Cortex of kidney (tissue), 1 donor: Measurements from ENCODE around the gene NLRP3.
"Not testable (repeated sequence)": the region's sequence is repeated elsewhere in the genome, so short reads cannot be mapped to it uniquely, and the experiment has no call there.

Experiments used
- DNase-seq: peaks from one replicate; lab custom pipeline; 2025; lab: John Stamatoyannopoulos, UW

Gene NLRP3

DNA sequence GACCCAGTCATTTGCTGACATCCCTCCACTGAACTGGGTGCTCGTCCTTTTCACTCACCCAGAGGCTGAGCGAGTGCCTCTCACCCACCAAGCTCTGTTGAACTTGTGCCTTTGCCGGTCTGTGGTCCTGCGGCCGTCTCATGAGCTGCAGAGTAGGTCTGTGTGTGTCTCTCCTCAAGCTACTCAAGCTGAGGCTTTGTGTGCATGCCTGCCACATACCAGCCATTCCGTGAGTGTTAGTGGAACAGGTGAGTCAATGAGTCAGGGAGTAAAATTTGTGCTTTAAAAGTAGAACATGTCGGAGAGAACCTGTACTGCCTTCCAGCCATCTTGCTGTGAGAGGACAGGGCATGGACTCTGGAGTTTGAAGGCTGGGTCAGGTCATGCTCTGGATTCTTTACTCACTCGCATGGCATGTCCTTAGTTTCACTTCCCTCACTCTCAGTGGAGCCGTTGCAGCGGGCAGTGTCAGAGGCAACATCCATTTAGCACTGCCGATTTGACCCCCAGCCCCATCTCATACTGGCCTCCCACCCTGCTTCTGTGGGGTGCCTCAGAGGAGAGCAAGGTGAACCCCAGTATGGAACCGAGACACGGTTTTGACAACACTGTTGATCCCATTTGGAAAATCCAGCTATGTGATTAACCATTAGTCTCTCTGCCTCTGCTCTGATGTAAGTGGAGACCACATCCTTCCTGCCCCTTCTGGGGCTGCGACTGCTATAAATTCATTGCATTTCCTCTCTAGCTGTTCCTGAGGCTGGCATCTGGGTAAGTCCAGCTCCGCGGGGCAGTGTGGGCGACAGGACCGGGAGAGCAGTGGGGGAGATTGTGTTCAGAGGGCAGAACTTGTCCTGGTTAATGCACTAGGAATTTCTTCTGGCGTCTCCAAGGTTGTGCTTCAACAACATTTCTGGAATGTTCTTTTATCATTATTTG is at the start of gene NLRP3:
Gene NLRP3 (plus strand): TSS at position 751 of the 939 bp plus-strand sequence. CDS start 2,628 bp downstream, outside the sequence.
- DNase-seq, result no peak

DNA sequence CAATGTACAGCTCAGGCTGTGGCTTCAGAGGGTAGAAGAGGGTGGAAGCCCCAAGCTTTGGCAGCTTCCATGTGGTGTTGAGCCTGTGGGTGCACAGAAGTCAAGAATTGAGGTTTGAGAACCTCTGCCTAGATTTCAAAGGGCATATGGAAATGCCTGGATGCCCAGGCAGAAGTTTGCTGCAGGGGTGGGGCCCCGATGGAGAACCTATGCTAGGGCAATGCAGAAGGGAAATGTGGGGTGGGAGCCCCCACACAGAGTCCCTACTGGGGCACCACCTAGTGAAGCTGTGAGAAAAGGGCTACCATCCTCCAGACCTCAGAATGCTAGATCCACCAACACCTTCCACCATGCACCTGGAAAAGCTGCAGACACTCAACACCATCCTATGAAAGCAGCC is 49.6 kb upstream of the NLRP3 start:
- DNase-seq, result not testable (repeated sequence)

DNA sequence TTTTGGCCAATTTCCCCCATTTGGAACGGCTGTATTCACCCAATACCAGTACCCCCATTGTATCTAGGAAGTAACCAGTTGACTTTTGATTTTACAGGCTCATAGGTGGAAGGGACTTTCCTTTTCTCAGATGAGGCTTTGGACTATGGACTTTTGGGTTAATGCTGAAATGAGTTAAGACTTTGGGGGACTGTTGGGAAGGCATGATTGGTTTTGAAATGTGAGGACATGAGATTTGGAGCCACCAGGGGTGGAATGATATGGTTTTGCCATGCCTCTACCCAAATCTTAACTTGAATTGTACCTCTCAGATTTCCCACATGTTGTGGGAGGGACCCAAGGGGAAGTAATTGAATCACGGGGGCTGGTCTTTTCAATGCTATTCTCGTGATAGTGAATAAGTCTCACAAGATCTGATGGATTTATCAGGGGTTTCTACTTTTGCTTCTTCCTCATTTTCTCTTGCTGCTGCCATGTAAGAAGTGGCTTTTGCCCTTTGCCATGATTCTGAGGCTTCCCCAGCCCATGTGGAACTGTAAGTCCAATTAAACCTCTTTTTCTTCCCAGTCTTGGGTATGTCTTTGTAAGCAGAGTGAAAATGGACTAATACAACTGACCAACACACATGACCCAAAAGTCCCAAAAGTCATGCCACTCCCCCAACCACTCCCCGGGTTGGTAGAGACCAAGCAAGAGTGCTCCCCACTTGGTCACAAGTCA is 48.9 kb upstream of the NLRP3 start:
- no peak for DNase-seq

DNA sequence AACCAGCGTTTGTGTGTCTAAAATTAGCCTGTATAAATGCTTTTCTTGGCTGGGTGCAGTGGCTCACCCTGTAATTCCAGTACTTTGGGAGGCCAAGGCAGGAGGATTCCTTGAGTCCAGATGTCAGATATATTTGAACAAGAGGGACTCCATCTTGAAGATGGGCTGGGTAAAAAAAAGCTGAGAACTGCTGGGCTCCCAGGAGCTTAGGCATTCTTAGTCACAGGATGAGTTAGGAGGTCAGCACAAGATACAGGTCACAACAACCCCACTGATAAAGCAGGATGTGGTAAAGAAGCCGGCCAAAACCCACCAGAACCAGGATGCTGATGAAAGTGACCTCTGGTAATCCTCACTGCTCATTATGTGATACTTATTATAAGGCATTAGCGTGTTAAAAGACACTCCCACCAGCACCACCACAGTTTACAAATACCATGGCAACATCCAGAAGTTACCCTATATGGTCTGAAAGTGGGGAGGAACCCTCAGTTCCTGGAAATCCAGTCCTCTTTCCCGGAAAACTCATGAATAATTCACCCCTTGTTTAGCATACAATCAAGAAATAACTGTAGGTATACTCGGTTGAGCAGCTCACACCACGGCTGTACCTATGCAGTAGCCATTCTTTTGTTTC is 48.1 kb upstream of the NLRP3 start:
- DNase-seq, result no peak

DNA sequence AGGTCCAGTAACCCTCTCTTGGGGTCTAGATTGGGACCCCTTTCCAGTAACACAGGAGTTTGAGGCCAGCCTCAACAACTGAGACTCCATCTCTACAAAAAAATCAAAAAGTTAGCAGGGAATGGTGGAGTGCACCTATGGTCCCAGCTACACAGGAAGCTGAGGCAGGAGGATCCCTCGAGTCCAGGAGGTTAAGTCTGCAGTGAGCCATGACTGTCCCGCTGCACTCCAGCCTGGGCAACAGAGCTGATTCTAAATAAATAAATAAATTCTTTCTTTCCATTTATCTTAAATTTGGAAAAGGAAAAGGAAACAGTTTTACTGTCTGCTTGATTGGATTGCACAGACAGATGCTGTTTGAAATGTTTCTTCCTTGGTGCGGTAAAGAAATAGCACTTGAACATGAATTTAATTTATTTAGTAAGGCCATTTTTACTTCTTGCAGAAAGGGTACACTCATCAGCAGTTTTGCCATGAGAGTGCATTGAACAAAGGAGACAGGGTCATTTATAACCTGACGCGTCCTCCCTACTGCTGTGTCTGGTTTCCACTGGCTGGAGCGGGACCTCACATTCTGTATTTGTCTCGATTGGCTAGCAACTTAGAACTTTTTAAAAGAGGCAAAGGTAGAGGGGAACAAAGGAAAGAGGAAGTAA is 47.4 kb upstream of the NLRP3 start:
- no peak for DNase-seq

DNA sequence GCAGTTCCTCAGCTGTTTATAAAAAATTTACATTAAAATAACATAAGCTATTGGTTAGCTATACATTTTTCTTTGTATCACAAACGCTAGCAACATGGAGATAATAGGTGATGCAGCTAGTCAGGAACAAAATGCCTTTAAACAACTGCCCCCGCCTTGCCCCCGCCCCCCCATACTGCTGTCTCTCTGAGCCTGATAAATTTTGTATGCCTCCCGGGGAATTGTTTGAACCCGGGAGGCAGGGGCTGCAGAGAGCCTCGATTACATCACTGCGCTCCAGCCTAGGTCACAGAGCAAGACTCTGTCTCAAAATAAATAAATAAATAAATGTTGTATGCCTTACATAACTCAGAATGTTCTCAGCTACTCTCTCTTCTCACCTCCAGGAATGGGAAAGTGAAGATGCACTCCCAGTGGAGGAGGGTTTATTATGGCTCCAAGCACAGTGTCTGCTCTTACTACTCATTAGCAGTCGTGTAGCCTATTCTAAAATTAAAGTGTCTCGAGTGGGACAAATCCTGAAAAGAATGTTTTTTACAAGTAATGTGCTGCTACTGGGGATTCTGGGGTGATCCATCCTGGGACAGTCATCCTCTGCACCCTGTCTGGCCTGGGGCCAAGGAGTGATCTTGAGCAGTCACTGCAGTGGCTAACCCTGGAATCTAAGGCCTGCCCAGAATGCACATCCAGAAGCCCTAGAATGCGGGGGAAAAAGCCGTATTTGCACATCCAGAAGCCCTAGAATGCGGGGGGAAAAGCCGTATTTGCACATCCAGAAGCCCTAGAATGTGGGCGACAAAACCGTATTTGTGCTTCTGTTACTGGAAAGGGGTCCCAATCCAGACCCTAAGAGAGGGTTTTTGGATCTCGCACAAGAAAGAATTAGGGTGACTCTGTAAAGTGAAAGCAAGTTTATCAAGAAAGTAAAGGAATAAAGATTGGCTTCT is 44.9 kb upstream of the NLRP3 start:
- no peak for DNase-seq

DNA sequence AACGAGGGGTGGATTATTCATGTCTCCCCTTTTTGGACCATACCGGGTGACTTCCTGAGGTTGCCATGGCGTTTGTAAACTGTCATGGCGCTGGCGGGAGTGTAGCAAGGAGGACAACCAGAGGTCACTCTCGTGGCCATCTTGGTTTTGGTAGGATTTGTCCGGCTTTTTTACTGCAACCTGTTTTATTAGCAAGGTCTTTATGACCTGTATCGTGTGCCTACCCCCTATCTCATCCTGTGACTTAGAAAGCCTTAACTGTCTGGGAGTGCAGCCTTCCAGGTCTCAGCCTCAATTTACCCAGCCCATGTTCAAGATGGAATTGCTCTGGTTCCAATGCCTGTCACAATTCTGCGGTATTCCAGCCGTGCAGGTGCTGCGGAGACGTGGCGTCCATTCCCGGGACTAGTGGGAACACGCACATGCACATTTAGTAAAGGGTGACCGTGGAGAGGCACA is 44.1 kb upstream of the NLRP3 start:
- no peak for DNase-seq

DNA sequence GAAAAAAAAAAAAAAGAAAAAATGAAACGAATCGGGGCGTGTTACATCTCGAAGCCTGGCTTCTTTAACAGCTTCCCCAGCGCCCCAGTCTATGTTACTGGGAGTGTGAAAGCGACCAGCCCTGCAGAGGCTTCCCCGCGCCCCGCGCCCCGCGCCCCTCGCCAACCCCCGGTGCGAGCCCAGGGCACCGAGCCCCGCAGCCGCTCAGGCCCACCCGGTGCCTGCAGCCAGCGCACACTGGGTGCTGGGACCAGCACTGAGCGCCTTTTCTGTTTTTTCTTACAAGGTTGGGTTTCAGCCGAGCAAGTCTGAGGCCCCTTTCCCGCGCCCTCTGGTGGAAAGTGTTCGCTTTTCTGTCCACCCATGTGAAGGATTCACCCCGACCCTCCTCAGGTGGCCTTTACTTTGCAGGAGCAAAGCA is 42.2 kb upstream of the NLRP3 start:
- no peak for DNase-seq

DNA sequence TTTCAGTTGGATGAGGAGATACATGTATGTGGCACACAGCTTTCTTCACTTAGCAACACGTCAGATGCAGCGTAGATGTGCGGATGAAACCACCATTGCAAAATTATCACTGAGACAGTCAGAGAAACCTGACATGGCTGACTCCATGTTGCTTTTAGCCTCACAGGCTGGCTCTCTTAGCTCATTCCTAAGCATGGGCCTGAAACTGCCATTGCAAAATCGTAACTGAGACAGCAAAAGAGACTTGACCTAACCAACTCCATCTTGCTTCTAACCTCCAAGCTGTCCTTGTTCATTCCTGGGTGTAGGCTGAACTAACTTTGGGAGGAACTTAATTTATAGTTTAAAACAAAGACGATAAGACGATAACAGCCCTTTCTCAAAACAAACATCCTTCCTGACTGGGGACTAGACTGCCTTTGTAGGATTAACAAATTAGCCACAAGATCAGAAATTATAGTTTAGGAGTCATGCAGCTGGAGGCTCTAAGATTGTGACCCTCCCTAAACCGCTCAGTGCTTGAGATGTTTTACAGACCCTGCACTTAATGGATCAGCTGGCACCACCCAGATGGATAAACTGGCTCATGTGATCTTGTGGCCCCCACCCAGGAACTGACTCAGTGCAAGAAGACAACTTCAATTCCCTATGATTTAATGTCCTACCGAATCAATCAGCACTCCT is 41.2 kb upstream of the NLRP3 start:
- DNase-seq, result not testable (repeated sequence)

DNA sequence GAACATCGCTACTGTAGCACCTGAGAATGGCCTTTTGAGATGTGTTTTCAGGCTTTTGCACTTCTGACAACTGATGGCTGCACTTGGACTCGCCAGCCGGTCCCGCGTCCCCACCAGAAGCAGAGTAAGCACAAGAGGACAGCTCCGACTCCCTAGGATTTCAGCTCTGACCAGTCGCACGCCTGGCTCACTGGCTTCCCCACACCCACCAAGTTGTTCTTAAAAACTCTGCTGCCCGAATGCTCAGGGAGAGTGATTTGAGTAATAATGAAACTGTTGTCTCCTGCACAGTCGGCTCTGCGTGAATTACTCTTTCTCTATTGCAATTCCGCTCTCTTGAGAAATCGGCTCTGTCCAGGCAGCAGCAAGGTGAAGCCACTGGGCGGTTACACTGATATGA is 40.2 kb upstream of the NLRP3 start:
- no peak for DNase-seq

DNA sequence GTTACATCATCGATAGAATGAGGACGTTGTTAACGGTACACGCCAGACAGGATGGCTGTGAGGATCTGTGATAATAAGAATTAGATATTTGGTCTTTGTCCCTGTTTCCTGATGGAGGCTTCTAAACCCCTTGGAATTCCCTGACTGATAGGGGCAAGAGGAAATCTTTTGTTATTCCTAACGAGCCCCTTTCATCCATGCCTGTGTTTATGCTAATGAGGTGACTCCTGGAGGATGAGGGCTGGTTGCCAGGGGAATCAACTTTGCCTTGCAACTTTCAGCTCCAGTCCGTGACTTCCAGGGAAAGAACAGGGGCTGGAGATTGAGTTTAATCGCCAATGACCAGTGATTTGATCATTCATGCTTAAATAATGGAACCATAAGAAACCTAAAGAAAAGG is 39.3 kb upstream of the NLRP3 start:
- DNase-seq, result no peak

DNA sequence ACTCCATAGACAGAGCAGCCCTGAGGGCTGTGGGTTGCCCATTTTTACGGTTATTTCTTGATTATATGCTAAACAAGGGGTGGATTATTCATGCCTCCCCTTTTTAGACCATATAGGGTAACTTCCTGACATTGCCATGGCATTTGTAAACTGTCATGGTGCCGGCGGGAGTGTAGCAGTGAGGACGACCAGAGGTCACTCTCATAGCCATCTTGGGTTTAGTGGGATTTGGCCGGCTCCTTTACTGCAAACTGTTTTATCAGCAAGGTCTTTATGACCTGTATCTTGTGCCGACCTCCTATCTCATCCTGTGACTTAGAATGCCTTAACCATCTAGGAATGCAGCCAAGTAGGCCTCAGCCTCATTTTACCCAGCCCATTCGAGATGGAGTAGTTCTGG is 38.3 kb upstream of the NLRP3 start:
- DNase-seq, result not testable (repeated sequence)

DNA sequence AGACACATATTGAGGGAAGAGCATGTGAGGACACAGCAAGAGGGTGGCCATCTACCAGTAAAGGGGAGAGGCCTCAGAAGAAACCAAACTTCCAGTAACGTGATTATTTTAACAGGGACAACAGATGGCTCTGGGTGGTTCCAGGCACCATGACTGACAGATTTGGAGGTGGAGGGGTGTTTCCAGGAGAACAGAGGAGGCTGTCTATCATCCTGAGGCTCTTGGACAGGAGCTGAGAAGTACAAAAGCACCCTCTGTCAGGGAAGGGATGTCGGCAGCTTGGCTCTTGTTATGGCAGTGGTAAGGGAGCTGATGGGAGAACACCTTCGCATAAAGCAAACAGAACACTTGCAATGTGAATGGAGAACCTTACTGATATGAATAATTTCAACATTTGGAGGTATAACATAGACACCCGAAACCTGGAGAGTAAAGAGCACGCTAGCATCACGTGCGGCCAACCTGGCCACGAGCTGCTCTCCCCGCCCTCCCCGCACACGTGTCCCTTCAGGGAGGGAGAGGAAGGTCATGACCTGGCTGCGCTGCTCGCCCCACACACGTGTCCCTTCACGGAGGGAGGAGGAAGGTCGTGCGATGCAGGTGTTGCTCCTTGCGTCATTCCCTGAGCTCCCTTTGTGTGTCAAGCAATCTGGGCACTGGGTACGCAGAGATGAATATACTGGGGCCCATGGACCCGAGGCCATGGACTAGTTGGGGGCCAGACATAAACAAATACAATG is 37.5 kb upstream of the NLRP3 start:
- DNase-seq, result no peak

DNA sequence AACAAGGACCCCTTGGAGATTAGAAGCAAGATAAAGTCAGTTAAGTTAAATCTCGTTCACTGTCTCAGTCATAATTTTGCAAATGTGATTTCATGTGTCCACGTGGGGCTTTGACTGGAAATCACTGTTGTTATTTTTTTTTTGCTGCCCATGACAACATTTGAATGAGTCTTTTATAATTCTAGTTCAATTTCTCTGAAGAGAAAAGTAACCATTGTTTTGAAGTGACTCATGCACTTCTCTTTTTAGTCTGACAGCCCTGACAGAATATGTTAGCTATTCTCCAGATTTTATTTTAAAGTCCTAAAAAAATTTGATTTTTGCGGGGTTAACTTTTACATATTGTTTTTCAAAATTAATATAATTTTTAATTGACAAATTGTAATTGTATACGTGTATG is 30.7 kb upstream of the NLRP3 start:
- DNase-seq, result no peak

DNA sequence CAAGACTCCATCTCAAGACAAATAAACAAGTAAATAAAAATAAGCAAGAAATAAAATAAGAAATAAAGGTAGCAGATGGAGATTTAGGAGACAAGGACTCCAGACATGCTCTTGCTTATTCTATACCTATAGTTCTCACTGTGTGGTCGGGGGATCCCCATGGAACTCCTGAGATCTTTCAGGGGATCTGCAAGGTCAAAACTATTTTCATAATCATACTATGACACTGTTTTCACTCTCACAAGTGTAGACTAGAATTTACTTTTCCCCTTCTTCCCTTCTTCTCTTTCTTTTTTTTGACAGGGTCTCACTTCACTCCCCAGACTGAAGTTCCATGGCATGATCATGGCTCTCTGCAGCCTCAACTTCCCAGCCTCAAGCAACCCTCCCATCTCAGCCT is 29.8 kb upstream of the NLRP3 start:
- no peak for DNase-seq

DNA sequence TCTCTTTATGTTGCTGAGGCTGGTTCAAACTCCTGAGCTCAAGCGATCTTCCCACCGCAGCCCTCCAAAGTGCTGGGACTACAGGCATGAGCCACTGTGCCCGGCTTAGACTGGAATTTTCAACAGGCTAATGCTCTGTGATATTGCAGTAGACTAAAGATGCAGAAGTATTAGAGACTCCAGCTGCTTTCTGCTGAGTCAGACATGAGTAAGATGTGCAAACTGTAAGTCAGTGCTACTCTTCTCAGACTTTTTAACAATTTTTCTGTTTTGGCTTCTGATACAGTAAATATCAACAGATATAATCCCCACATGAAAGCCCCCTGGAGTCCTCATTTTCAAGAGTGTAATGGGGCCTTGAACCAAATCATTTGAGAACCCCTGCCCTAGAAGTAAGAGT is 29.3 kb upstream of the NLRP3 start:
- DNase-seq, result no peak

DNA sequence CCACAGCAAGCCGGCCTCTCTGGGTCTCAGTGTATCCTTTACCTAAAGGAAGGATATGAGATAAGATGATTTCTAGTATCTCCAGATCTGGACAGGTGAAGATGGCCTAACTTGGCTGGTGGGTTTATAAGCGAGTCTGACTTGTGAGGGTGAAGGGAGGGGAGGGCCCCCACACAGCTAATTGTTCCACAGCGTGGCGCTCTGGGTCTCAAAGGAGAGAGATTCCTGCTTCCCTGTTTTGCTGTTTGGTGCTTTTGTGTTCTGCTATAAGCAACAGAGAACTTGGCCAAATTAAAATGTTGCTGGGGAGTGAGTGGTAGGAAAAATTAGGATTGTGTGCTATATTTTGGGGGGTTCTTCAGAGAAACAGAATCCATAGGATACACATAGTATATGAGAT is 28.9 kb upstream of the NLRP3 start:
- DNase-seq, result no peak

DNA sequence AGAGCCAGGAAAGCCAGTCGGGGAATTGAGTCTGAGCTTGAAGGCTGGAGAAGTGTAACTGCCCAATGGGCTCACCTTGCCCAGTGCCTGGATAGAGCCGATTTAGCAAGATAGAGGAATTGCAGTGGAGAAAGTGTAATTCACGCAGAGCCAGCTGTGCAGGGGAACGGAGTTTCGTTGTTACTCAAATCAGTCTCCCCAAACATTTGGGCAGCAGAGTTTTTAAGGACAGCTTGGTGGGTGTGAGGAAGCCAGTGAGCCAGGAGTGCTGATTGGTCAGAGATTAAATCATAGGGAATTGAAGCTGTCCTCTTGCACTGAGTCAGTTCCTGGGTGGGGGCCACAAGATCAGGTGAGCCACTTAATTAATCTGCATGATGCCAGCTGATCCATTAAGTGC is 28.4 kb upstream of the NLRP3 start:
- DNase-seq, result no peak

DNA sequence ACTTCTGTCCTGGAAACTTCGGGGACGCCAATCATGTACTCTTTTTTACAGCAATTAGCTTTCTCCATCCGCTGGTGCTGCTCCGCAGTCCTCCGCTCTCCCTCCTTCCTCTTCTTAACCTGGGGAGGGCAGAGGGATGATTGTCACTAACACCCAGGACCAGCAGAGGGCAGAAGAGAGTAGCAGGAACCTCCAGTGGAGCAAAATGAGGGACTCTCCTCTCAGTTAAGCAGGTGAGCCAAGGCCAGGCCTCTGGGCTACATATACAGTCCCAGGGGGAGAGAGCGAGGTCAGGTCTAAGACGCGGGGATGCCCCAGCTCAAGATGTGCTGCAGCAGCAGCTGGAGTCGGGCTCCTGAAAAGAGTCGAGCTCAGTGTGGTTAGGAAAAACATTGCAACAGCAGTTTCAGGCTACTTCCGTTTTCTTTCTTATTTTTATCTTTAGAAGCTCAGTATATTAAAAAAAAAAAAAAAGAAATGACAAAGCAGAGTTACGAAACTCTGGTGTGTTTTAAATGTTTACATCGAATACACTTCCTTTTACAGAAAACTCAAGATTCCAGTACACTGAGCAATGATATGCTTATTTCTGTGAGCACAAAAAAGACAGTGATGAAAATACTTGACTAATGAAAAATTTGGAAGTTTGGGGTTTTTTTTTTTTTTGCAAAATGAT is 25.7 kb upstream of the NLRP3 start:
- DNase-seq, result no peak
